HUES64 (cell line): ENCODE measurements around the gene ARHGEF28.

Source experiments
- H3K27ac ChIP-seq: 2 replicates; pipeline ENCODE4 v1.7.0; 2013; ENCODE audit warnings: low read depth, low read length, inconsistent platforms
- H3K27me3 ChIP-seq: 2 replicates; pipeline ENCODE4 v1.6.1; 2013; ENCODE audit warnings: mild to moderate bottlenecking, low read length; ENCODE audit not compliant: insufficient read depth
- H3K36me3 ChIP-seq: 2 replicates; pipeline ENCODE4 v1.6.1; 2013; ENCODE audit warnings: mild to moderate bottlenecking, low read length; ENCODE audit not compliant: insufficient read depth
- H3K4me1 ChIP-seq: 2 replicates; pipeline ENCODE4 v1.6.1; 2013; ENCODE audit warnings: mild to moderate bottlenecking, low read length, moderate library complexity; ENCODE audit not compliant: insufficient read depth
- H3K4me3 ChIP-seq: 2 replicates; pipeline ENCODE4 v1.5.1; 2013; ENCODE audit warnings: mild to moderate bottlenecking, low read length, moderate library complexity
- H3K9ac ChIP-seq: 2 replicates; pipeline ENCODE4 v1.6.1; 2013; ENCODE audit warnings: mild to moderate bottlenecking, low read depth, low read length
- H3K9me3 ChIP-seq: 2 replicates; pipeline ENCODE4 v1.6.1; 2013; ENCODE audit warnings: low read depth, low read length; ENCODE audit not compliant: insufficient read depth
- WGBS: fragments of 150-250, 120-280 bp; methylation state at CpG from one replicate; pipeline ENCODE4 v1.1.7; 2013; ENCODE audit warnings: missing lambda C conversion rate; 5-methylcytosine and 5-hydroxymethylcytosine counted together

Gene ARHGEF28

DNA sequence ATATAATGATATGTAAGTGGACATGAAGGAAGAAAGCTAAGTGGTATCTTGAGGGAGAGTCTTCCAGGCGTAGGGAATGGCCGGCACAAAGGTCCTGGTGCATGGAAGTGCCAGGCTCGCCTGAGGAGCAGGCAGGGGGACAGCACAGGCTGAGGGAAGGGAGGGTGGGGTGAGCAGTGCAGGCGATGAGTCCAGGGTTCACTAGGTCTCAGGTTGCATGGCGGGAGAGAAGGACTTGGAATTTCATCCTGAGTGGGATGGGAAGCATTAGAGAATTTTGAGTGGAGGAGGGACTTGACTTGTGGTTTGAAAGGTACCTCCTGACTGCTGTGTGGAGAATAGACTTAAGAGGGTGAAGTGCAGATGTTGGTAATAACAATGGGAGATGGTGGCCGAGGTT is 268.9 kb downstream of the ARHGEF28 start:
- H3K9me3 ChIP-seq, result no peaks in the 10 kb centered on the region
- 92% methylated on average over 6 of the region's 6 CpGs for WGBS
- H3K27ac ChIP-seq, result no peak overlapping the region
- no peaks in the 10 kb centered on the region; the same call in 1 of the 2 replicates for H3K4me1 ChIP-seq
- no peaks in the 10 kb centered on the region for H3K36me3 ChIP-seq
- H3K4me3 ChIP-seq, result no peak overlapping the region
- no peaks in the 10 kb centered on the region for H3K27me3 ChIP-seq
- H3K9ac ChIP-seq, result no peak overlapping the region

DNA sequence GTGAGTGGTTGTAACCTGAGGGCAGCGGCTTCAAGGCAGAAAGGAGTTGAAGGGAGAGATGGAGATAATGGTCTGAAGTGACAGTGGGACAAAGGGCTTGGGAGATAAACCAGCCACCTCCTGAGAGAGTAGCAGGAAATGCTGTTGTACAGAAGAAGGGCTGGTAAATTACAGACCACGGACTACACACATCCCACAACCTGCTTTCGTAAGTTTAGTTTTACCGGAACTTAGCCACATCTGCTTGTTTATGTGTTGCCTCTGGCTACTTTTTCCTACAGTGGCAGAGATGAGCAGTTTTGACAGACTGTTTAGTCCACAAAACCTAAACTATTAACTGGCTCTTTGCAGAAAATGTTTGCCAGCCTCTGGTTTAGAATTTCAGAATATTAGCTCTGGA is 269.5 kb downstream of the ARHGEF28 start:
- Histone ChIP-seq H3K9me3 (no peaks in the 10 kb centered on the region), H3K4me1 (no peaks in the 10 kb centered on the region; the same call in 1 of the 2 replicates), H3K9ac (no peak overlapping the region), H3K4me3 (no peak overlapping the region), H3K36me3 (no peaks in the 10 kb centered on the region), H3K27ac (no peak overlapping the region), H3K27me3 (no peaks in the 10 kb centered on the region)
- WGBS, result 96% methylated on average over 4 of the region's 4 CpGs

DNA sequence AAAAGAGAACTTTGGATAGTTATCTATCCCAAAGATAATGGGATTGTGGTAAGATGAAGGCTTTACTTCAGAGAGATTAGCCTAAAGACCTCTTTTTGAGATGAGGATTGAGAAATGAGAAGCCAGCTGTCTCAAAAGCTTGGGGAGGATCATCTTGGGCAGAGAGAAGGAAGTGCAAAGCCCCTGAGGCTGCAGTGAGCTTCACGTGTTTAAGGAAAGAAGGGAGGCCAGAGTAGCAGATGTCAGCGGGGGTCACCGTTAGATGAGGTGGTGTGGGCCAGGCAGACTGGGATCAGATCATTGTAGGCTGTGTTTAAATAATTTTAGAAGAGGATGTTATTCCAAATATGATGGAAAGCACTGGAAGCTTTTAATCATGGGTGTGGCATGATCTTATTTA is 270.1 kb downstream of the ARHGEF28 start:
- no peaks in the 10 kb centered on the region for H3K9me3 ChIP-seq
- no peak overlapping the region for H3K27ac ChIP-seq
- WGBS, result 87% methylated on average over 3 of the region's 3 CpGs
- no peak overlapping the region for H3K9ac ChIP-seq
- H3K4me1 ChIP-seq, result no peaks in the 10 kb centered on the region; the same call in 1 of the 2 replicates
- H3K4me3 ChIP-seq, result no peak overlapping the region
- no peaks in the 10 kb centered on the region for H3K36me3 ChIP-seq
- H3K27me3 ChIP-seq, result no peaks in the 10 kb centered on the region

DNA sequence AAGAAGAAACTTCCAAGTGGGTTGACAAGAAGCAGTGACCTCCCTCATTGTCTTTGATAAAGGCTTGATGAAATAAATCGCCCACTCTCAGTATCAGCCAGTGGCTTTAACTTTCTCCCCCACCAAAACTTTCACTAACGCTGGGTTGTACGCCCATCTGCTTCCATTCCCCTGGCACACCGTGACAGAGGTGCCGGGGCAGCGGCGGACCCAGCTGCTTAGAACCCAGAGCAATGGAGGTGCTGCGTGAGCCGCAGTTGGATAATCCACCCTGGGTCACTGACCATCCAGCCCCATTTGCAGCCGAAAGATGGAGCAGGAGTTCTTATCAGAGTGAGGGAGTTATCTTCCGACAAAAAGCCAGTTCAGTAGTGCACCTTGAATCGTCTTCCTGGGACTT is 270.7 kb downstream of the ARHGEF28 start:
- no peak overlapping the region for H3K9ac ChIP-seq
- no peak overlapping the region for H3K27ac ChIP-seq
- H3K4me3 ChIP-seq, result no peak overlapping the region
- 95% methylated on average over 12 of the region's 12 CpGs for WGBS
- H3K36me3 ChIP-seq, result no peaks in the 10 kb centered on the region
- H3K9me3 ChIP-seq, result no peaks in the 10 kb centered on the region
- no peaks in the 10 kb centered on the region for H3K27me3 ChIP-seq
- no peaks in the 10 kb centered on the region; the same call in 1 of the 2 replicates for H3K4me1 ChIP-seq

DNA sequence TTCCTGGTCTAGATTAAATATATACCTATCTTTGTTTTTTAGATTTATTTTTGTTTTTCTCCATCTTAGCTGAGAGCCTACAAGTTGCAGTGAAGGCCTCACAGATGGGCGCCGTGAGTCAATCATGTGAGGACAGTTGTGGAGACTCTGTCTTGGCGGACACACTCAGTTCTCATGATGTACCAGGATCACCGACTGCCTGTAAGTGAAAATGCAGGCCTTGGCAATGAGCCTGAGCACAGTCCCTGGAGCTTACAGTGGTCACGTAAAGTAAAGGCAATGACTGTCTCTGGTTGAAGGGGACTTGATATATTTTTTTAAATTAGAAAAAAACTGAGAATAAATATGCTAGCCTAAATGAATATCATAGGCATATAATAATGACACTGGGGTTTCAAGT is 271.9 kb downstream of the ARHGEF28 start:
- Histone ChIP-seq H3K4me1 (no peaks in the 10 kb centered on the region; the same call in 1 of the 2 replicates), H3K36me3 (no peaks in the 10 kb centered on the region), H3K27ac (no peak overlapping the region), H3K27me3 (no peaks in the 10 kb centered on the region), H3K9ac (no peak overlapping the region), H3K4me3 (no peak overlapping the region), H3K9me3 (no peaks in the 10 kb centered on the region)
- 93% methylated on average over 5 of the region's 5 CpGs for WGBS

GRCh38 chr5:73899055-73899454 is 273.1 kb downstream of the ARHGEF28 start:
- WGBS, result 91% methylated on average over 9 of the region's 9 CpGs
- Histone ChIP-seq H3K36me3 (no peaks in the 10 kb centered on the region), H3K27ac (no peak overlapping the region), H3K4me1 (no peaks in the 10 kb centered on the region; the same call in 1 of the 2 replicates), H3K9me3 (no peaks in the 10 kb centered on the region), H3K27me3 (no peaks in the 10 kb centered on the region), H3K4me3 (no peak overlapping the region), H3K9ac (no peak overlapping the region)

GRCh38 chr5:73899916-73900315 is 273.9 kb downstream of the ARHGEF28 start:
- 88% methylated on average over 3 of the region's 3 CpGs for WGBS
- Histone ChIP-seq H3K4me1 (no peaks in the 10 kb centered on the region), H3K36me3 (no peaks in the 10 kb centered on the region), H3K27ac (no peak overlapping the region), H3K9me3 (no peaks in the 10 kb centered on the region), H3K4me3 (no peak overlapping the region), H3K27me3 (no peaks in the 10 kb centered on the region), H3K9ac (no peak overlapping the region)

- Histone ChIP-seq H3K9me3 (no peaks in the 10 kb centered on the region), H3K27me3 (no peaks in the 10 kb centered on the region)
- WGBS, result 94% methylated on average over 7 of the region's 7 CpGs
Observed at GRCh38 chr5:73900566-73900965, 274.6 kb downstream of the ARHGEF28 start.

DNA sequence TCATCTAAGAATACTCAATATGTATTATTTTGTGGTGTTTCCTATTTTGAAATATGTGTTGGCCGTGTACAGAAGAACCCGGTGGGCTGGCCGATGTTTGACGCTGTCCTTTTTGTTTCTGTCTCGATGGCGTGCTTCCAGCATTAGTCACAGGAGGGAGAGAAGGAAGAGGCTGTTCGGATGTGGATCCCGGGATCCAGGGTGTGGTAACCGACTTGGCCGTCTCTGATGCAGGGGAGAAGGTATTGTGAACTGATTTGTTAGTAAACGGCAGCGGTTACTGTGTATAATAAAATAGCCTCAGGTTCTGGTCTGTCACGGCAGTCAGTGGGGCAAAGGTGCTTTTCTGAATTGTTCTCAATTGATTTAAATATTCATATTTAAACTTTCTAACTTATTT is 275.0 kb downstream of the ARHGEF28 start:
- H3K36me3 ChIP-seq, result no peaks in the 10 kb centered on the region
- 86% methylated on average over 13 of the region's 13 CpGs for WGBS

More at GRCh38 chr5:73900566-73900965, 274.6 kb downstream of the ARHGEF28 start:
- H3K36me3 ChIP-seq, result no peaks in the 10 kb centered on the region
- H3K9ac ChIP-seq, result no peak overlapping the region
- no peak overlapping the region for H3K4me3 ChIP-seq
- H3K27ac ChIP-seq, result no peak overlapping the region
- no peaks in the 10 kb centered on the region for H3K4me1 ChIP-seq

GRCh38 chr5:73901455-73901854 is 275.5 kb downstream of the ARHGEF28 start:
- Histone ChIP-seq H3K9ac (no peak overlapping the region), H3K27me3 (no peaks in the 10 kb centered on the region), H3K4me1 (no peaks in the 10 kb centered on the region), H3K36me3 (no peaks in the 10 kb centered on the region), H3K4me3 (no peak overlapping the region), H3K27ac (no peak overlapping the region), H3K9me3 (0 out of 2 replicates have a peak, but pooled peaks cover under 1% of the 10 kb centered on the region)
- WGBS, result 62% methylated on average over 3 of the region's 4 CpGs

More for the DNA sequence above, 275.0 kb downstream of the ARHGEF28 start:
- no peaks in the 10 kb centered on the region for H3K9me3 ChIP-seq
- H3K4me1 ChIP-seq, result no peaks in the 10 kb centered on the region
- no peak overlapping the region for H3K4me3 ChIP-seq
- no peak overlapping the region for H3K9ac ChIP-seq
- no peak overlapping the region for H3K27ac ChIP-seq
- H3K27me3 ChIP-seq, result no peaks in the 10 kb centered on the region

- Histone ChIP-seq H3K27me3 (no peaks in the 10 kb centered on the region), H3K9ac (no peak overlapping the region), H3K36me3 (no peaks in the 10 kb centered on the region), H3K4me1 (no peaks in the 10 kb centered on the region), H3K27ac (no peak overlapping the region), H3K4me3 (no peak overlapping the region), H3K9me3 (0 out of 2 replicates have a peak, but pooled peaks cover 5% of the 10 kb centered on the region)
- WGBS, result 29% methylated on average over 9 of the region's 10 CpGs
Observed at GRCh38 chr5:73902327-73903051, 276.5 kb downstream of the ARHGEF28 start.
